GM19438 (cell line): ENCODE data around the gene CMSS1.

Experiments used
- ATAC-seq: cut with Tn5 transposase; IDR thresholded peaks from one replicate; pipeline ENCODE4 v1.9.1; 2021; ENCODE audit warnings: low read depth; ENCODE audit not compliant: unreplicated experiment

The CMSS1 gene

DNA sequence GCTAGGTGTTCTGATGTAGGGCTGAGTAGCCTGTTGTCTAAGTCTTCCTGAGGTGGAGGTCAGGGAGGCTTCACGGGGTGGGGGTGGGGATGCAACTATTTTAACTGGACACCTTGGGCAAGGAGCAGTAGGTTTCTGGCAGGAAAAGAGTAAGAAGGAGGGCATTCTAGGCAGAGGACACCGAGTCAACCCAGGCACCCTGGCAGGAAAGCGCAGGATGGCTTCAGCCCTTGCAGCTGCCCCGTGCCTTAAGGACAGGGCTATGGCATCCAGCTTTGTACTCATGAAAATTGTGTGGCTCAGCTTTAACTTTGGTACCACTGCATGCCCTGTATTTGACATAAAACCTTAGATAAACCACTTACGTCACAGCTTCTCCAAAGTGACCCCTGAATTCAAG, 303.0 kb downstream of the CMSS1 start:
- no peak for ATAC-seq

DNA sequence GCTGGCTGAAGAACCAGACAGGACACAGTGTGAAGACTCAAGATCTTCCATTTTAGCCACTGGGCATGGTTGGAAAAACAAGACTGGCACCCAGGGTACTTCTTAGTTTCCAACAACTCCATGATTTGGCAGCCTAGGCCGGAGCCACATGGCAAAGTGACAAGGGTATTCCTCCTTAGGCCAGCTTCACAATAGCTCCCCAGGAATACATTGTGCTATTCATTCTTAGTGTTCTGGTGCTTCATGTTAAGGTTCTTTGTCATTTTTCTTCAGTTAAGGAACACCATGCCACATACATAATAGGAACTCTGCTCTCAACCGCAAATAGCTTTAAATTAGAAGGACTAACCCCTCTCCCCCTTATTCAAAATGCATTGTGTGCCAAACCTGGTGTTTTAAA, 304.7 kb downstream of the CMSS1 start:
- no peak for ATAC-seq

DNA sequence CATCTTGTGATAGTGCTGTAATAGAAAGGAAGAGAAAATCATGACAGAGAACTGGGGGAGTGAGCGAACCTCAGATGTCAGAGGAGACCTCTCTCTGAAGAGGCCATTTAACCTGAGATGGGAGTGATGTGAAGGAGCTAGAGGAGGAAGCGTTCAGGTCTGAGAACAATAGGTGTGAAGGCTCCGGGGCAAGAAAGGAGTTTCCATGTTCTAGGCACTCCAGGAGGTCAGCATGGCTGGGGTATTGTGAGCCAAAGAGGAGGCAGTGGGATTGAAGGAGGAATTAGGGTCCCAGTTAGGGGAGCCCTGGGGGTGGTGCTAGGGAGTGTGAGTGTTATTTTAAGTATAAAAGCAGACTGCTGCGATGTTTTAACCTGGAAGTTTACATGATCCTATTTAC, 305.4 kb downstream of the CMSS1 start:
- no peak for ATAC-seq

DNA sequence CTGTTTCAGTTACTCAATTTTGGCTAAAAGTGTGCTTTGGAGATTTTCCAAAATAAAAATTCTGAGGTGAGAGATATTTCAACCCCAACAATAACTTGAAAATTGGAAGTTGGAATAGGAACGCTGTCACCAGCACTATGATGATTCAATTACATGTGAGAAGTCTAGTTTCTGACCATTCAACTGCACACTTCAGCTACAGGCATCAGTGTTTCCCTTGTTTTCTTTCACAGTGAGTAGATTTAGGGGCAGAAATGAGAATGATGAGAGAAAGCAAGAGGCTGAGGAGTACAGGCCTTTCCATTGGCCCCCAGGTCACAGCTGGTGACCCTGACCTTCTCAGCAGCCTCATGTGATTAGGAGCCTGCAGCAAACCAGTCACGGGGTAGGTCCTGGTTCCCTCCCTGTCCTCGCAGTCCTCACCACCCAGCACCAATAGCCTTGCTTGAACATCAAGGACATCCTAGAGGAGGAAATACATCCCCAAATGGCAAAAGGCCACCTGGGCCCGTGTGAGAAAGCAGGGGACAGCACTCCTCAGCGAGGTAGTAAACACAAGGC, 306.6 kb downstream of the CMSS1 start:
- ATAC-seq = no peak

DNA sequence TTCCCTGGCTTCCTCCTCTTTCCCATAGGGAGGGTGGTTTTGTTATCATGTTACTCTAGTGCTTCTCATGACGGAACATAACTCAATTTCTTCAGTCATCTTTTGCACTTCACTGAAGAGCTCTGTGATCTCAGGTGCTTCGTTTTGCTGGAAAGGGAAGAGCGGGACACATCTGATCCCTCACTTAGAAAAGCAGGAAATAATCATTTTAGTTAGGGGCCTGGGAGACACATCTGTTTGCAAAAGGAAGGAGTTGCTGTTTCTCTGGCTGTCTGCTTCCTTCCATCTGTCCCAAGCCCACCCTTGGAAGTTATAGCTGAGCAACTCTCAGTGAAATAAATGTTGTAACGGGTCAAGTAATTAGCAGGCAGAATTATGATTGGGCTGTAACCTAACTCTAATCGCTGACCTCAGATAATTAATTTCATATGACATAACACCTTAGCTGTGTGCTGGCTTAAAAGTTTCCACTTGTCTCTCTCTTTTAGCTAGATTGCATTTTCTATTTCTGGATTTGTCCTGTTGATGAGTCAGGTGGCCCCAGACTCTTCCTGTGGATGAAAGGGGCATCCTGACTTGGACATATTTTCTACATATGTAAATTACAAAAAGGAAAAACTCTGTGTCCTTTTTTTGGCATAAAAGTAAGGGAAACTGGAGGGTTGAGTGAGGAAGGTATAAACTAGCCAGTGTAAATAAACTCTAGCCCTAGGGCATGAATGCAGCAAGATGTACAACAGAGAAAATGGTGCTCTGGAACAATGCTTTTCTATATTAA, 307.7 kb downstream of the CMSS1 start:
- ATAC-seq = no peak

DNA sequence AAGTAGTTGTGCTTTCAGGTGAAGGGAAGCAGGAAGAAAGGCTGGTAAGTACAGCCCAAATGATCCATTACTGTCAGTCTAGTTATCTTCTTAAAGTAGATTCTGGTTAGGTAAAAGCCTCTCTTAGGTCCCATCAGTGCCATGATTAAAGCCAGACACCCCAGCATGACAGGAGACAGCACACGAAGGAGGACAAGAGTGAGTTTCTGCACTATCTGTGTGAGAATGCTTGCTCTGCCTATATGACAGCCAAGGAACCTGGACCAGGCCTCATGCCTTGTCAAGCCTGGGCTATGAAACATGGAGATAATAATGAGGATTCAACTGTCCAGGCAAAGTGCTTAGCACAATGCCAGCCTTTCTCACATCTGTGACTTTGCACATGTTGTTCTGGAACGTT, 310.1 kb downstream of the CMSS1 start:
- ATAC-seq = no peak

DNA sequence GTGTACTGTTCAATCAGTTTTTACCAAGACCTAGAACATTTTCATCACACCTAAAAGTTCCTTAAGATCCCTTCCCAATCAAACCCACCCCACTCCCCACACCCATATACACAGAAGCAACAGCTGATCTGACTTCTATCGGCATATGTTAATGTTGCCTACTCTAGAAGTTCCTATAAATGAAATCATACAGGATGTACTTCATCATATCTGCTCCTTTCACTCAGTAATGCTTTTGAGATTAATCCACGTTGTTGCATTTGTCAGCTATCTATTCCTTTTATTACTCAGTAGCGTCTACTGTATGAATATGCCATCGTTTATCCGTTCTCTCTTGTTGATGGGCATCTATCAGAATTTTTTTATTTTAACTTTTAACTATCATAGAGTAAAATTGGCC, 310.9 kb downstream of the CMSS1 start:
- ATAC-seq = no peak

DNA sequence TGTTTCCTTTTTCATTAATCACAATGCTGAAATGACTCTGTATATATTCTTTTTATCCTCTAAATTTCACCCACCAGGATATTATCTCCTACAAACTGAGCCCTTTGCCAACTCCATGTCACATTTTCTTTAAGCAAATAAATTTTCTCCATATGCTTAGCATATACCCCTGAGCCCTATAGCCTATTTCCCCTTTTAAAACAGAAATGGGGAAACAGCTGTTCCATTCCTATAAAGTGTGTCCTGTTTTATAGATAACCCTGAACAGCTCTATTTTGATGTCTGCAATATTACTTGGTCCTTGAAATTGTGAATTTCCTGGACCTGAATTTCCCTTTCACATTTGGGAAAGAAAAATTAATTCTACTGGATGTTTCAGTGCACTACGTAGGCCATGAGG, 312.3 kb downstream of the CMSS1 start:
- ATAC-seq = no peak

DNA sequence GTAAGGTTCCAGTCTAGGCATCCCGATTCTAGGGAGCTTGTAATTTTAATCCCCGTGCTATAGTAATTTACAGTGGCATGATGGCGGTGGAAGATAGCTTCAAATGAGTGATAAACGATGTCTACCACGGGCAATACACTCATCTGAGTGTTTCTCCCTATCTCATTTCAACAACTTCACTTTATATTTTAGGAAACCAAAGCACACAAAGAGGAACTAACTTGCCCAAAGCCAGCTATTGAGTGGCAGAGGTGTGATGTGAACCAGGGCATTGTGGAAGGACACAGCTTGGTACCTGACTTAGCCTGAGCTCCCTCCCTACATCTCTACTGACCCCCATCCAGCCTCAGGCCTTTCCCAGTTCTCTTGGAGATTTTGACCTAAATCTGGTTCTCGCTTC, 313.6 kb downstream of the CMSS1 start:
- ATAC-seq = no peak

DNA sequence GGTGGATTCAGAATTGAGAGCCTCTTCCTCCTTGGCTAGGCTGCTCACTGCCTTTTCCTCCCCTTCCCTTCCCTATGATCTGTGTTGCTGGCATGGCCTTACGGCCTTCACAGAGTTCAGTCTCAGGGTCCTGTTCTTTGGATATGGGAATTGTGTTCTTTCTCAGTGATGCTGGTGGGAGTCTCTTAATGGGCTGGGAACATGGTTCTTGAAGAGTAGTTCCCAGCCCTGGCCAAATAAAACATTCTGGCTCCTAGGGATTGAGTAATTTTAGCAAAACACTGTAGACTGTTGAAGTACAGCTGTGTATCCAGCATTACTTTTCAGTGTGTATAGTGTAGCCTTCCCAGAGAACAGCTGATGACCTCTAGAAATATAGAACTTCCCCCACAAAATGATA, 319.3 kb downstream of the CMSS1 start:
- no peak for ATAC-seq

DNA sequence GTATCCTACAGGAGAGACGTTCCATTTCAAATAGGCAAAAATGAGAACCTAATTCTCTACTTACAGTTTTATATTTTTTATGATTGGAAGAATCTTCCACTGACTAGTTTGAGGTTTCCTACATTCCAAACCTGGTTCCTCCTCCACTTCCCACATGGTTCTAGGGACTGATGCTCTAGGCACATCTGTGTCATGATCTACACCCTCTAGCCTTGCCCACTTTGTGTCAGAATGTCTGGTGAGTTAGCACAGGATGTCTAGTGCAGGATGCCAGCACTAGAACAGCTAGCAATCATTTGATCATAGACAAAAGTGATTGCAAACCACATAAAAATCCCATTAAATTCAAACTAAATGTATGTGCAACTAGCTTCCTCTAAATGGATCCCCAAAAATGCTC, 323.3 kb downstream of the CMSS1 start:
- ATAC-seq = no peak

DNA sequence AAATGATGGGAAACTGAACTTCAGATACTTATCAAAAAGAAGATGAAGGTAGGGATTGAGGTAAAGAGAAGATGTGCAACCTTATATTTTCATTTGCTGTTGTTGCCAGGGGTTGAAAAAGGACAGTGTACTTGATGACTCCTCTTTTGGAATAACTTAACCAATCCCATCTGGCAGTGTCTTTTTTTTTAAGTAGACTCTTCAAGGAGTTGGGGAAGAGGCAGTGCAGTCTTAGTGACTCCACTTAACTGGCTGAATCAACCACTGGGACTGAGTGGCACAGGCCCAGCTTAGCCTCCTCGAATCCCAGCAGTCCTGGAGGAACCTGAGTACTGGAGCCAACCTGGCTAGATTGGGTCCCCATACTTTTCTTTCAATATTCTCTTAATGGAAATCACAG, 323.9 kb downstream of the CMSS1 start:
- ATAC-seq = no peak

DNA sequence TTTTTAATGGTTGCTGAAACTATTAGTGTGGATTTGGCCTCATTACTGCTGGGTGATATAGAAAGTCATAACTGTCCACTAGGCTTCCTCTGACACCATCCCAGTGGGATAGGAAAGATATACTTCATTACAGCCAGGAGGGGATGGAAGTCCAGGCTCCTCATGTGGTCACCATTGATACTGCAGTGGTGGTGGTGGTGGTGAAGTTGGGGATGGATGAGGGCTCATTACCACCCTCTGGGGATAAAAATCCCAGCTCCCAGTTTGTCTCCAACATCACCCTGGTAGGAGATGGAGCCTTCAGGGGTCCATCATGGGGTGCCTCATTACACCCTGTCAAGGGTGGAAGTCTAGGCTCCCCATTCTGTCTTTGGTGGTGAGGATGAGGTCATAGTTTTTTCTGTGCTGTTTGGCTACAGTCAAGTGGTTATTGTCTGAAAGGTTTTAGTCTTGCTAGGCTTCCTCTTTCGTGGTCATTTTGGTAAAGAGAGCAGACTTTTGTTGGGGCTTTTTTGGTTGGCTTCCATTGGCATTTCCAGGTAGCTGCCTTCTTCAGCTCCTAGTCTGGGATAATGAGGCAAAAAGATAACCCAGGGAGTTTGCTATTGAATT, 326.7 kb downstream of the CMSS1 start:
- no peak for ATAC-seq

DNA sequence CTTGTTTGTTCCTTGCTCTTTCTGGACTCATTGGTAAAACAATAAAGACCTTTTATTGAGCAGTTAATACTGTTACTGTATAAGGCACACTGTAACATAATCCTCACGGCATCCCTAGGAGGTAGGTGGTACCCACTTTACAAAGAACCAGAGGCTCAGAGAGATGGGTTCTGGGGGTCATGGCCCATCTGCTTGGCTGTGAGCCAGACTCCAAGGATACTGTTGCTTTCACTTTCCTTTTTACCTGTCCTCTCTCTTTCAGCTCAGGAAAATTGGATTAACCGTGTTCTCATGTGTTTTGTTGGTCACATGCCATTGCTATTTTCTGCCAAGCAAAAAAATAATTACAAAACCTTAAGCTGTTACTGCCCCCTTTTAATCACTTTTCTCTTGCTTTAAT, 331.5 kb downstream of the CMSS1 start:
- ATAC-seq = no peak

DNA sequence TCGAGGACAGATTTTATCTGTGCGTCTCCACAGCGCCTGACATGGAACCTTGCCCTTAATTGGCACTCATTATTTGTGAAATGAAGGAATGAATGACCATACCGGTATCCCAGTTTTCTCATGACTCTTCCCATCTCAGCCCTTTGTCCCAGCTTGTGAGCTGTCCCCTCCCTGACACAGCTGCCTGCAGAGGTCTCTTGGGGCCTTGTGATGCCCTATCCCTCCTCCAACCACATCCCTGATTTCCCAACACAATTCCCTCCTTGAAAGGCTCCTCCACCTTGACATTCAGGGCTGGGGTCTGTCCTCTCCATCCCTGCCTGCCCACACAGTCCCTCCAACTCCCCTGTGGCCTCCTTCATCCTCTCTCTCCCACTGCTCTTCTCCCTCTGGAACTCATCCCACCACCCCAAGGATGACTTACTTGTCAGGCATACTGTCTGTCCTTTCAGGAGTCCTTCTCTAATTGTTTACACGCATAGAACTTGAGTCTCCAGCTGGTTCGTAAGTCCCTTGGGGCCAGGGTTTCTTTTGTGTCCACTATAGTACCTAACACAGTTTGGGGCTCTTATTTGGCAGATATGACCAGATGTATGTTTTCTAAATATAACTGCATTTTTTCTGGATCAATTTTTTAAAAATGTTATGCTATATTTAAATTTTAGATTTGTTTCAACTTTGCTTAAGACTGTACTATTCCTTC, 332.2 kb downstream of the CMSS1 start:
- ATAC-seq = no peak

DNA sequence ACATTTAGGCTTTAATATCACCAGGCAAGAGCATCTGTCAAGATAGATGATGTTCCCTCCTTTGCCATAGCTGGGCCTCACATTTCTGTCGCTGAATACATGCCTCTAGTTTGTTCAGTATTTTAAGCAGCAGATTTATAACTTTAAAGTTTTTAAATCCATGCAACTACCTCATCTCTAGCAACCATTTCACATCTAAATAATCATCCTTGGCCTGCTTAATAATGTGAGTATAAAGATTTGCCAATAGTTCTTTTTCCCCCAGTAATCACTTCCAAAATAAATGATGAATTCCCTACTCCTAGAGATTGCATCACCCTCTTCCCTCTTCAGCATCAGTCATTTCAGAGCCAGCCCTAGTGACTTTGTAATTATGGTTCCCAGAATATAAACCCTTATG, 332.8 kb downstream of the CMSS1 start:
- no peak for ATAC-seq

DNA sequence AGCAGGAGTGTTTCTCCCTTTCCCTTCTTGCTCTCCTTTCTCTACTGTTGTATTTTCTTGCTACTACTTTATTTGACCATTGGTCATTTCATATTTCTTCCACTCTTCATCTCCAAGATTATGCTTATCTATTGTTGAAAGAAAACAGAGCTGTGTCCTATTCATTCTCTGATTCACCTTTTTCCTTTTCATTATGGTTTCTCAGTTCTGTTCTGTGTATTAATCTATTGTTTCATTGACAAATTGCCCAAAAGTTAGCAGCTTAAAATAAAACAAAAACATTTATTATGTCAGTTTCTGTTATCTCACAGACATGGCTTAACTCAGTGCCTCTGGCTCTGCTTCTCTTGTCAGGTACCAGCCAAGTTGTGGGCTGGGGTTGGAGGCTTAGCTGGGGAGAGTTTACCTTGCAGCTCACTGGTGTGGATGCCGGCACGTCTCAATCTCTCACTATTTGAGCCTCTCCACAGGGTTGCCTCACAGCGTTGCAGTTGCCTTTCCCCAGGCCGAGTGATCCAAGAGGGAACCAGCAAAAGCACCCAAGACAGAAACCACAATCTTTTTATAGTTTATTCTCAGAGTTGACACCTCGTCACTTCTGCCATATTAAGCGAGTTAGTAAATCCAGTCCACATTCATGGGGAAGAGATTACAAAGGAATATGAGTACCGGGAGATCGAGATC, 333.5 kb downstream of the CMSS1 start:
- ATAC-seq = no peak

DNA sequence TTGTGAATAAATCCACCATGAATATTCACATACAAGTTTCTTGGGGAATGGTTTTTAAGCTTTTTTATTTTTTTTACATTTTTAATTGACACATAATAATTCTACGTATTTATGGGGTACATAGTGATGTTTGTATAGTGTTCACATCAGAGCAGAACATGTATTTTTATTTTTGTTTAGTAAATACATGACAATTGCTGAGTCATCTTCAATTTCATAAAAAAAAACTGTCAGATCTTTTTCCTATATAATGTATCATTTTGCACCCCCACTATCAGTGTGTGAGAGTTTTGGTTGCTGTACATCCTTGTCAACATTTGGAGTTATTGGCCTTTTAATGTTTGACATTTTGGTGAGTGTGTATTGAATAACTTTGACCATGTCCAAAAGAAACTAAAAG, 336.5 kb downstream of the CMSS1 start:
- no peak for ATAC-seq

DNA sequence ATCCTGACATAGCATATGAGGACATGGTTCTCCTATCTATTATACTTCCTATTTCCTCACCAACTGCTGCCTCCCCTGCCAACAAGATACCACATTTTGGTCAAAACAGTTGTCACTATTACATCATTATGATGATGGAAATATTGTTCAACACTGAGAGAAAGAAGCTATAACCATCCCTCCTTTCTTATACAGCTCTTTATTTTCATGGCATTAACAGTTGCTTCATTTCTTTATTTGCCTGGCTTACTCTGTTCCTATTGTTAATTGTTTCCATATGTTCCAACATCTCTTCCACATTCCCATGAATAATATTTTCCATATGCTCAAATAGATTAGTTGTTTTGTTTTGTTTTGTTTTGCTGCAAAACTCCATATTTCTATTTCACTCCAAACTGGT, 337.5 kb downstream of the CMSS1 start:
- ATAC-seq = no peak

DNA sequence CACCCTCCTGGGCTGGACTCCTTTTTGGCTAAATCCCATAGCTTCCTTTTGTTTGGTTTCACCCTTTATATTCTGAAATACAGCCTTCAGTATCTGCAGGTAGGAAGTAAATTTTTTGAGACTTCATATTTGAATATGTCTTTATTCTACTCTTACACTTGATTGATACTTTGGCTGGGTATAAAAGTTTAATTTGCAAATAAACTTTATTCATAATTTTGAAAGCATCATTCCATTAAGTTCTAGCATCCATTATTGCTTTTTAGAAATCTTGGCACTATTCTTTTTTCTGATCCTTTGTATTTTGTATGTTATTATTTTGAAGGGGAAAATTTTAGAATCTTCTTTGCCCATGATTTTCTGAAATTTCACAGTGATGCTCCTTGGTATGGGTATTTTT, 337.9 kb downstream of the CMSS1 start:
- no peak for ATAC-seq

DNA sequence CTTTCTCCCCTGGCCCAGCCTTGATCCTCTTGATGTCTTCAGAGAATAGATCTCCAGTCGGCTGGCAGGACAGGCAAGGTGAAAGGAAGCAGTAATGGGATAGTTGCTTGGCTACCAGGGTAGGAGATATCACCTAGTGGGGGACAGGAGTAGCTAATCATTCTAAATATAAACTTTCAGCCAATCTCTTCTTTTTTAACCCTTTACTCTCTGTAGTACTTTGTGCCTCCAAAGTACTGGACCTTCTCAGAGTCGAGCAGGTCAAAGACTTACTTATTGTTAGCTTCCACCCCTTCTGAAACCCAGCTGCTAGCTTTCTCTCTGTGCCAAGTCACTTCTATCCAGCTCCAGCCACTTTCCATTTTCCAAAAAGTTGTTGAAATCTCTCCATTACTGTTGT, 340.0 kb downstream of the CMSS1 start:
- ATAC-seq = no peak
